SHP77 (cell line): ENCODE results near the gene TLE4.

ENCODE experiments used
- DNase-seq, 2 experiments: peaks; one replicate each; lab custom pipeline; 2025; lab: John Stamatoyannopoulos, UW

Gene TLE4

DNA sequence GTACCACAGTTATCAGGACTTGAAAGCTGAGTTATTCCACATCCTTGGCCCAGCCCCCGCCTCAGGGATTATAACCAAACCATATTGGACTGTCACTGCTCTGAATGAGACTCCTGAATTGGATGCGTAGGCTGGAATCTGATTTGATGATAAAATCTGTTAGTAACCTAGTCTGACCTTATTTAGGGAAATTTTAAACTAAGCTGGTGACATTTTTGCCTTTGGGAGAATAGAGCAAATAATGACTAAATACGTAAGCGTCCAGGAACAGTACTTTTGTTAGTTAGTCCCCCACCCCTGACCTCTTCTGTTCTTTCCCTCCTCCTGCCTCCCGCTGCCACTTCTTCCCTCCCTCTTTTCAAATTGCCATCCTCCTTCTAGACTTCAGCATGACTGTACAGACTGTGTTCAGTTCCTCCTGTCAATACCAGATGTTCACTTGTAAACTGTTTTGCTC, 92.6 kb downstream of the TLE4 start:
- DNase-seq, result no peak

DNA sequence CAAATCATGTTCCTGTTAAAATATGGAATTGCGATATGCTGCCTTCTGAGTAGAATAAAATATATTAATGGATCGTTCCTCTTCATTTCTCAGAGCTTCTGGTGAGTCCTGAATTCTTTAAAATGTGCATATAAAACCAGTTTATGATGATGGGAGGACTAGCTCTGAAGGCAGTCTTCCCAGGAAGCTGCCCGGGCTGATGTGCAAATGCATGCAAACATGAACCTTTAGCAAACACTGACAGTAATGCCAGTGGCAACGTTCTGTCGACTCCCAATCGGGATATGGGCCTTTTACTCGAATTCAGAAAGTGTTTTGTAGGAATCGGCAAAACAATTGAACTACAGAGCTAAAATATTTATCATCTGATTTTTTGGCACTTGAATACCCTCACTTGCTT, 93.6 kb downstream of the TLE4 start:
- no peak for DNase-seq

DNA sequence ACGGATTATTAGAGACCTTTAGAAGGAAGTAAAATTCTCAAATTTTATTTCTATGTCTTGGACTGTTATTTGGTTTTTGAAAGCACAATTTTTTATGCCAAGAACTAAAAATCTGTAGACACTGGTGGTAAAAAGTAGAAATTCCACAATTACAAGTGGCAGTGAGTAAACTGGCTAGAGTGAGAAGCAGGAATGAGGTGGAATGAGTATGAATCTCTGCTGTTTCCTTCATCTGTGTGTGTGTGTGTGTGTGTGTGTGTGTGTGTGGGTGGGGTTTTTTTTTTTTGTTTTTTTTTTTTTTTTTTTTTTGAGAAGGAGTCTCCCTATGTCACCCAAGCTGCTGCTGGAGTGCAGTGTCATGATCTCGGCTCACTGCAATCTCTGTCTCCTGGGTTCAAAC, 94.2 kb downstream of the TLE4 start:
- no peak for DNase-seq

DNA sequence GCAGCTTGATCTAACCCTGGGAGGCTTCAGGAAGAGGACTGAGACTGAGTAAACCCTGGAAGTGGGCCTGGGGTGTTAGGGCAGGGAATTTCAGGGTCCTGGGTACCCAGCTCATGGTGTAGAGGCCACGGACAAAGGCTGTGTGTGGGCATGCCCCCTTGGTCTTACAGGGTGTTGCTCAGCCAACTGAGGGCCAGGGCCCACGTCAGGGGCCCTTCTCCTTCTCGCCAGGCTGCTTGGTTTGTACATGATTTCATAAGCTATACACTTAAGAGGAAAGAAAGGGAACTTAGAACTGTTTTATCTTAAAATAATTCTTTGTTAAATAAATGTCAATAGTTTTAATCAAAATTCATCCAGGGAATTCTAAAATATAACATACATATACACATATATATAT, 95.4 kb downstream of the TLE4 start:
- DNase-seq, result no peak

DNA sequence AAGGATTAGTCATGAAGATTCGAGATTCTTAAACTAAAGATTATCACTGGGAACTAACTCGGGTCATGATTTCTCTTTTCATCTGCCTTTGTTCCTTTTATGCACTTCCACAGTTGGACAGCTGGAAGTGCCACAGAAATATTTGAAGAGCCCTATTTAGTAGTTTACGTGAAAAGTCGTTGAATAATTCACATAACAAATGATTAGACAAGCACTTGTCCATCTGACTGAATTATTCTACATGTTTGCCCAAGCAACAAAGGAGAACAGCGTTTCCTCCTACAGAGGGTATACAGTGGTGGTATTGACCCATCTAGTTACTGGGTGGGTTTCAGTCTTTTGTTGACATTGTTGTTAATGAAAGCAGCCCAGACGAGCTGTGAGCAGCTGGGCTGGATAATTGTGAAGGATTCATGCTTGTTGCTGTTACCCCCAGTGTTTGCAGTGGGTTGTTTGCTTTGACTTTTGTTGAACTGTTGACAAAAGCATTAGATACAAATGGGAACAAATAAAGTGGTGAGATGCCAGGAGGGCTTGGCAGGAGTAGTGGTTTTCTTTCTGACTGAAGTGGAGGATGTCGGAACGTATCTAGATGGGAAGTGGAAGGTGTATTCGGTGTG, 96.2 kb downstream of the TLE4 start:
- peak; percentile 88 to 89 for DNase-seq

DNA sequence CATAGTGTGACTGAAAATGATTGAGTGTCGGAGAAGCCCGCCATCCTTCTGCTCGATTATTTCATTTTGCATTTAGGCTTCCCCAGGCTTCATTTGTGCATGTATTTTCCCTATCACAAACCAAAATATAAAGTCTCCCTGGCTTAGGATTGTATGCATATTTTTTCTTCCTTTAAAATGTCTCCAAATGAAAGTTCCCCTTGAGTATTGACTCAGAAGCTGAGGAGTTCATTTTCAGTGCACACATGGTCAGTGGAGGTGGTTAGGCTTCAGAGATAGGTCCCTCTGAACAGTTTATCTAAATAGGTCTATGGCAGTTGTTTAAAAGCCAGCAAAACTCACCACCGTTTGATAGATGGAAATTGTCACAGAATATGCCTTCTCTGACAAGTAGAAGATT, 97.2 kb downstream of the TLE4 start:
- DNase-seq, result no peak

DNA sequence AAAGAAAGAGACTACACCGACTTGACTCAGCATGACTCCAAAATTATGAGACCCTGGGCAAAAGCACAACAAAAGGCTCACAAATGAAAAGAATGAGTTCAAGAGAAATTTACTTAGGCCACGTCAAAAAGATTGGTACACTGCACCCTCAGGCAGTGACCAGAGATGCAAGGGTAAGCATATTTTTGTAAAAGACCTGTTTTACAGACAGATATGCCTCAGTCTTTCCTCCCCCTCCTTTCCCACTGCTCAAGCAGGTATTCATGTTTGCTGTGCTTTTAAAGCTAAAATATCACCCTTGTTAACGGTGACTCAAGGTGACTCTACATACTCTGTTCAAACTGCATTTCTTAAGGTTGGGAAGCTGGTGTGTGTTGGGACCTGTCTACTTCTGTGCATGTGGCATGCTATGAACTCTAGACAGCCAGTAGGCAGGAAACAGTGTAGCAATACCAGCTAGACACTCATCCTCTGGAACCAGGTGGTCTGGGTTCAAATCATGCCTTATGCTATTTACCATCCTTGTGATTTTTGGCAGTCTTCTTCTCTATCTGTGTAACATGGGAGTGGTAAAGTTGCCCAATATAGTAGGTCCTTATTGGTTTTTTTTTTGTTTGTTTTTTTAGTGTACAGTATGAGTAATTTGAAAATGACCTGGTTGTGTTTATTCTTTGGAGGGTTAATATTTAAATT, 98.7 kb downstream of the TLE4 start:
- DNase-seq, result no peak

DNA sequence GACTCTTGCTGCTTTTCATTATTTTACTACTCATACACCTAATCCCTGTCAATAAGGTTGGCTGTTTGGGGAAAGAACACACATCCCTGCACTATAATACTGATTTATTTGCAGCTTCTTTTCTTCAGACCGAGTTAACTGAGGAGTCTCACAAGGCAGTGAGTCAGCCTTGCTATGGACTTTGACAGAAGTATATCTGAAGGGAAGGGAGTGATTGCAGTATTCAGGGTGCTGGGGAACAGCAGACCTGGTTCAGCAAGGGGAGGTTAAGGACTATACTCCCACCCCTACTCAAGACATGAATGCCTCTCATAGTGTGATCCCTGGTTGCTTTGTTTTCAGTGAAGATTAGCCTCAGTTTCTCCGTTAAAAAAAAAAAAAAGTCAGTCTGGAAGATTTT, 99.8 kb downstream of the TLE4 start:
- no peak for DNase-seq

DNA sequence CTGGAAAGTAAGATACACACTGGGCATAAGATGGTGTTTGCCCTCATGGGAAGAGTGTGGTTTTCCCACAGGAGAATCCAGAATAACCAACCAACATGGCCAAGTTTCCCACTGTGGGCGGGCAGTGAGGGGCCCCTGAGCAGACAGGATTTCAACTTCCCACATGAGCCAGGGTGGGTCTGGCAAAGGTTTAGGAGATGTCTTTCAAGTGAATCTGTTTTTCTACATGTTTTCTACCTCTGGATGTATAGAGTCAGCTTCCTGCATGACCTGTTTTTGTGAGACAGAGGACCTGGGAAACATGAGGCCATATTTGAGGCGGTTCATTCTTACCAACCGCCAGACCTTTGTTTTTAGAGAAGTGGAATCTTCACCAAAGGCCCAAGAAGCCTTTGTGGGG, 100.5 kb downstream of the TLE4 start:
- no peak for DNase-seq

DNA sequence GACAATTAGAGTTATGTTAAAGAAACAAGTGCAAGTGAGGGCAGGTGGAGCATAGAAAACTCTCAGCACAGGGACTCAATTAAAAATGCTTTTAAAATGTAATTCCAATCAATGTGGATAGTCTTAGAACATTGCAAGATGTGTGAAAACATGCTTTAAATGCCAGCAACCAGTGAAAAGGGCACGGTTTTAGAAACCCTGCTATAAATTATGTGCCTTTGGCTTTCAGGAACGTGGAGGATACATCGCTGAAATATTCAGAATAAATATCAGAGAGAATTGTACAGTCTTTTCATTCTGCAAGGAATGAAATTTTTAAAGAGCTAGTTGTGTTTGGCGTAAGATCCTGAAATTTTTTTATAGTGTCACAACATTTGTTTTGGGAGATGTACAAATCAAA, 101.1 kb downstream of the TLE4 start:
- DNase-seq, result no peak

DNA sequence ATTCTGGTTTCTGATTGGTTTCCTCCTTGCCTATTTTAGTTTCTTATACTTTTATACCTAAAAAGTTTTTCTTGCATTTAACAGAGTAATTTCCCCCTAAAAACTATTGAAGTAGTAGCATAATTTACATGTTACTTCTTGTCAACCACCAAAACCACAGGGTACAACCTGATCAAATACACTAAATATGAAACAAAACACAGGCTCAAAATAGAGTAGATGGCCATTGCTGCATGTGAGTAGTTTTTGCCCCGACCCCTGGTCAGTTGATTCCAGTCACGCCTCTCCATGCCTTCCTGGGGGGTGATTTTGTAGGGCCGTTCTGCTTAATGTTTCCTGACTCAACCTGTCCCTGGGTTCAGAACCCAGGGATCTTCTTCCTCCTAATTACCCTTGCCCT, 101.8 kb downstream of the TLE4 start:
- DNase-seq, result no peak

DNA sequence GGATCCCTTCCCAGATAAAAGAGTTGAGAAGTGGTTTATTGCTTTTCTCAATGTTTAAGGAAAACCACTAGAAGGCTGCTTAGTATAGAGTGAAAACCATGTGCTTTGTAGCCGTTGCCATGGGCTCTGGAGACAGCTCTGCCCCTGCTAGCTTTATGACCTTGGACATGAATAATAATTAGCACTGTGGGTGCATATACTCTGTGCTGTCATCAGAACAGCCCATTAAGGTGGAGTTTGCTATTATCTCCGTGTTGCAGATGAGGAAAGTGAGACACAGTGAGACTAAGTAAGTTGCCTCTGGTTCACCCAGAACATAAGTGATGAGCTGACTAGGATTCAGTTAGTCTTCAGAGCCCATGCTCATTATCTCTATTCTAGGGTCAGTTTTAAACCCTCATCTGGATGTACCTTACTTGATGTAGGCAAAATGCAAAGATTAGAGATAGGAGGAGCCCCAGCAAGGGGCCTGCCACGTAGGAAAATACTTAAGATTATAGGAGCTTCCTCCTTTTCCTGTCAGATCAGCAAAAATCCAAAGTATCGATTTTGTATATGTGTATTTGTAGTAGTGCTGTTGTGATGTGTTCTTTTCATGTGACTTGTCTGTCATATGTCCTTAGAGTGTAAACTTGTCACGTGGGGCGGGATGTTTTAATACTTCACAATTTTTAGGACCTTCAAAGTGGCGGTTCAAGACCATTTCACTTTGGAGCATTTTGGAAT, 102.5 kb downstream of the TLE4 start:
- DNase-seq, result no peak

DNA sequence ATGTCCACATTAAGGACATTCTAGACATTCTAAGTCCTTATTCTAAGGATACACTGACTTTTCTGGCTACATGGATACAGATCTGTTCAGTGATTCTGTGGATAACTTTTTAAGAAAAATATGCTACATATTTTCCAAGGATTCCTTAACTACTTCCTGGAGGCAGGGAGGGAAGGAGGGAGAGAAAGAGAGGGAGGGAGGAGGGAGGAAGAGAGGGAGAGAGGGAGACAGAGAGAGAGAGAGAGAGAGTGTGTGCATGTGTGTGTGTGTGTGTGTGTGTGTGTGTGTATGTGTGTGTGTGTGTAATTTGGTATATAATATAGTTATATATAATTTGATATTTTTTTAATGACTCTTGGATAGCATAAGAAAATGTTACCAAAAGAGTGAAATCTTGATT, 109.8 kb downstream of the TLE4 start:
- DNase-seq, result no peak

DNA sequence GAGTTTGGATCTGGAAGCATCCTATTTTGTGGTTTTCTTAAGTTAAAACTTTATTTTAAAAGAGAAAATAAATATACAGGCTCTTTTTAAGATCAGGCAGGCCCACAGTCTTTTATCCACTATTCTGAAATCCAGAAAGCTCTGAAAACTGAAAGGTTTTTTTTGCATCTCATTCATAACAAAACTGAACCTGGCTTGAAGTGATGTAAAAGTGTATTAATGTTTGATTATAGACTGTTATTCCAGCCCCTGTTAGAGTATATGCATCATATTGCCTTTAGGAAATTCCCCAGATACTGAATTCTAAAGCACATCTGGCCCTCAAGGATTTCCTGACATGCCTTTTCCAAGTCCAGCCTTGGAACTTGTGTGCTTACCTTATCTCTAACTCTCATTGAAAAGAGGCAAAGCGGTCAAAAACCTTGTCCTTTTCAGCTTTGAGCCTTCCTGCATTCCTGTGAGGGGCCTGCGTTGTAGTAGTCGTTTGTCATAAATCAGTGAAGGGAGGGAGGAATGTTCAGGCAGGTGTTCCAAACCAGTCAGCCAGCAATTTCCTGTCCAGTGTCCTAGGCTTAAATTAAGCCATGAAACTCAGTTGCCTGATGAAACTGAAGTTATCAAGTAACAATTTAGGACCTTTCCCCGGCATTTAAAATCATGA, 110.4 kb downstream of the TLE4 start:
- DNase-seq, result no peak

DNA sequence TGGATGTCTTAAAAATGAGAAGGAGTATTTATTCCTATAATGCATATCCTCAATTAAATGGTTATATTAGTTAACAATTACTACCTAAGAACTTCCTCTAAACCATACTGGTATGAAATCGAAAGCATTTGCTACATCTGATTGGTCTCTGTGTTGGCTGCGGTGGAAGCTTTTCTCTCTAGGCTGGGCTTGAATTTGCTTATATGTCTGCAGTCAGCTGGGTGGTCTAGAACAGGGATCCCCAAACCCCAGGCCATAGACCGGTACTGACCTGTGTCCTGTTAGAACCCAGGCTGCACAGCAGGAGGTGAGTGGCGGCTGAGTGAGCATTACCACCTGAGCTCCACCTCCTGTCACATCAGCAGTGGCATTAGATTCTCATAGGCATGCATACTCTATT, 112.3 kb downstream of the TLE4 start:
- DNase-seq, result no peak

DNA sequence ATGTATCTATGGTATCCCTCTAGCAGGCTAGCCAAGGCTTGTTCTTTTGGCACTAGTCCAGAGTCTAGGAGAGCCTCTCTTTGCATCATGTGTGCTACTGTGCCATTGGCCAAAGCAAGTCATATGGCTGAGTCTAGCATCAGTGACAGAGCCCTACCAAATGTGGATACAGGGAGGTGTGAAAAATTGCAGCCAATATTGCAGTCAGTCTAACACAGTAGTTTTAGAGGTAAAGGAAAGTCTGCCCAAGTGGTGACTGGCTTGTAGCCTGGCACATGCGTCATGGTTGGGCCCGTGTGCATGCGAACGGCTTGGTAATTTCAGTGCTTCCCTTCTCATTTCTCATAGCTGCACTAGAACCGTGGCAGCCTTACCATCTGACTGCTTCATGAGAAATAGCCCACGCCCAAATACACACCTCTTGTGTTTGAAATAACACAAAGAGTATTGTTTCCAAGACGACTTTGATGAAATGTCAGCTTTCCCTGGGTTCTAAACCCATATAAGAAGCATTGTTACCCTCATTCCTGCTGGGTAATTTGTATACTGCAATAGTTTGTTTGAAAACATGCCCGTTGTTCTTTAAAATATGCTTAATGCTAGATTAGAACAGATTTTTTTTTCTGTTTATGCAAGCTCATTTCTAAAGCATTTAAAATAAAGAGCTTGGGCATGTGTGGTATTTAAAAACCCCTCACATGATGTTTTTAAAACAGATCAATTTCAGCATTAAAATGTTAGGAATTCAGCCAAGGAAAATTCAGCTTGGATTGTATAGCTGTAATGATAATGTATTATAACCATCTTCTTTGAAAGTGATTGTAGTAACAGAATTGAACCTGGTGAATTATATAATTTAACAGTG, 113.2 kb downstream of the TLE4 start:
- DNase-seq, result no peak

DNA sequence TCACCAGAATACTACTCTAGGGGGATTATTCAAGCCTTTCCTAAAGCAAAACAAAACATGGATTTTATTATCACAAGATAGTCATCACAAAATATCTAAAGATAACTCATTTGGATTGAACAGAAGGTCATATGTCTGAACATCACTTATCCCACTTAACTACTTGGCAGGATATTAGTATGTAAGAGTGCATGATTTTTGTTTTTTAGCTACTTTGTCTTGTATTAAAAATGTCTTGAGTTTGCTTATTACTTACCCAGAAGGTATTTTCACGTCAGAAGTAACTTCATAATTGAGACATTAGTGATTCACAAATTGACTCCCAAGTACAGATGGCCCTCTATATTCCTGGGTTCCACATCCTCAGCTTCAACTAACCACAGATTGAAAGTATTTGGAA, 113.8 kb downstream of the TLE4 start:
- no peak for DNase-seq

DNA sequence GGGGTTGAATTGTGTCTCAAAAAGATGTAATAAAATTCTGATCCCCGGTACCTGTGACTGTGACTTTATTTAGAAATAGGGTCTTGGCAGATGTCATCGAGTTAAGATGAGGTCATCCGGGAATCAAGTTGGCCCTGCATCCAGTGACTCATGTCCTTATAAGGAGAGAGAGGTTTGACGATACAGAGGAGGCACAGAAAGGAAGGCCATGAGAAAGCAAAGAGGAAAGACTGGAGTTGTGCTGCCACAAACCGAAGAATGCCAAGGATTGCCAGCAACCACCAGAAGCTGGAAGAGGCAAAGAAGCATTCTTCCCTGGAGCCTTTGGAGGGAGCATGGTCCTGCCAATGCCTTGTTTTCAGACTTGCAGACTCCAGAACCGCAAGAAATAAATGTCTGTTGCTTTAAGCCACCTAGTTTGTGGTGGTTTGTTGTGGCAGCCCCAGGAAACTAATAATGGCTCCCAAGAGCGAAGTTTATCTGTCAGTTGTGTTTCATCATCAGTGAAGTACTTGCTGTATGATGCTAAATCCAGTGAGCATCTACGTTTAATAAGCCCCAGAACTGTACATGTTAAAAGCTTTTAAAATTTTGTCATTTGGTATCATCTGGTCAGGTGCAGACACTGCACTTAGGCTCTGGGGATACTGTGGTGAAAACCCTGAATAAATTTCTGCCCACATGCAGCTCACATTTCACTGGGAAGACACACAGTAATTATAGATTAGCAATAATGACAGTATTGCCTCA, 114.8 kb downstream of the TLE4 start:
- no peak for DNase-seq

DNA sequence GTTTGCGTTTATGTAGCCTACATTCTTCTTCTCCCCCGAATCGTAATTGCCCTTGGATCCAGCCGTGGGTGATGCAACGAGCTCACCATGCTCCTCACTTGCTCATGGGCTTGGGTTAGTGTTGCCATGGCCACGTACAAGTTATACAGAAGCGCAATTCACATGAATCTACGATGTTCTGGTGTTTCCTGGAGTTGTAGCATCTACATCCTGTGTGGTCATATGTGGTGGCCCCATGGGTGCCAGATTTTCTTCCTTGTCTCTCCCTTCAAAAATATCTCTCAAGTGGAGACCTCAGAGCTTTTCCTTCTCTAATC, 115.3 kb downstream of the TLE4 start:
- no peak for DNase-seq

DNA sequence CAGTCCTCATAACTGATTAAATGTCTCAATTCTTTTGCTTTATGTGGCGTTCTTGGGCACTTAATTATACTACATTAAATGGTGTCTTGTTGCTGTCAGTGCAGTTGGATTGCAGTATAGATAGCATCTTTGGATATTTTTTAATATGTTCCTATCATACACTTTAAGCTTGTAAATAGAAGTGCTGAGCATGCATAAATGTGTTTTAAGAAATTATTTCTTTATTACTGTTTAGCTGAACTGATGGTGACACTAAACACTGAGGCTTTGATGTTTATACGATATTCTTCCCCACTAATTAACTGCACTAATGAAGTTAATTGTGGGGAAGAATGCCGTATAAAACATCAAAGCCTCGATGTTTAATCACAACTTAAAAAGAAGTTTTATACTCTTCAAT, 116.6 kb downstream of the TLE4 start:
- no peak for DNase-seq

DNA sequence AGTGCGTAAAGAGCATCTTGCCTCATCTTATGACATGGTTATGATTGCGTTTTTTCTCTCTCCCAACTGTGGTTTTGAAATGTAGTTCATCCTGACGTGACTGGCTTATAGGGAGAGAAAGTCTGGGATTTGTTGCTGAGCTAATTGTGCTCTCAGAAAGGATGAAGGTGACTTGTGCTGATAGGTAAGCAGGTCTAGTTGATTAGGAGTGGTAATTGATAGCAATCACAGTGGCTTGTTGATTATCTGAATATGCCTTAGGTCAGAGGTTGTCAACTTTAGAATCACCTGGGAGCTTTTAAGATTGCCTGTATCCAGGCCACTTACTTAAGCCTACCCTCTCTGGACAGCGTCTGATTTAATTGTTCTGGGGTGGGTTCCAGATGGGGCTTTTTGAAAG, 117.8 kb downstream of the TLE4 start:
- no peak for DNase-seq
